Colonic mucosa (tissue), 4 donors: Measurements from ENCODE around the gene MRFAP1L1. TPM values are rescaled to one million over a fixed set of nuclear protein-coding genes. Genes with fewer than 3 reads are reported as not detected.
A peak's percentile ranks its signal among the peaks of the same experiment; 100 is the strongest.

Source experiments
- DNase-seq: peaks from one replicate; pipeline ENCODE4 v3.0.0-alpha.2; 2020
- H3K27ac ChIP-seq: fragments of 200-600 bp; one replicate; pipeline ENCODE4 v1.8.0; 2021
- H3K27me3 ChIP-seq: fragments of 200-600 bp; one replicate; pipeline ENCODE4 v1.8.0; 2021
- H3K36me3 ChIP-seq: fragments of 200-600 bp; one replicate; pipeline ENCODE4 v1.8.0; 2021
- H3K4me1 ChIP-seq: fragments of 200-600 bp; one replicate; pipeline ENCODE4 v1.8.0; 2021; ENCODE audit warnings: mild to moderate bottlenecking
- H3K4me3 ChIP-seq: fragments of 200-600 bp; one replicate; pipeline ENCODE4 v1.8.0; 2021
- H3K9ac ChIP-seq, 2 donors: one replicate each; pipeline ENCODE4 v1.7.0; 2013; ENCODE audit warnings: control low read depth in 2 of 2, low read depth in 2 of 2, low read length in 2 of 2
- H3K9me3 ChIP-seq: fragments of 200-600 bp; one replicate; pipeline ENCODE4 v1.8.0; 2021
- CTCF ChIP-seq: fragments of 200-600 bp; IDR thresholded peaks from one replicate; pipeline ENCODE4 v1.8.0; 2022; ENCODE audit warnings: antibody characterized with exemption, mild to moderate bottlenecking
- intact Hi-C: fragments of 100-400 bp; cut with DNase I; formaldehyde crosslinking; loops from one replicate; pipeline ENCODE4 v1.14.1; 2022
- total RNA-seq, 2 donors: library from RNA; stranded (reverse); fragmentation: NEBNext Ultra II Directional in 1 of 2; extraction: Animal tissue kit (Norgen Biotek cat#: 25700) in 1 of 2; gene quantifications; one replicate each; pipeline ENCODE4 v1.2.1, GENCODE V29; 2021
- donor health status: healthy.
- donor health status: DM: no; HTN: no; CAD: no.
- donor health status: DM: no; HTN: no; CAD: no.

Gene MRFAP1L1
- total RNA-seq, 2 donors from 2014 or later: 33.6 to 37.4 TPM

GRCh38 chr4:6732441-6733357 is 23.0 kb upstream of the MRFAP1L1 start:
- peak; percentile 52 for DNase-seq
- no peak overlapping the region for H3K27ac ChIP-seq
- intact Hi-C loops: no loop called here
- no peak overlapping the region for H3K9ac ChIP-seq
- no peaks in the 10 kb centered on the region for H3K9me3 ChIP-seq
- no peak for TF ChIP-seq CTCF
- H3K4me1 ChIP-seq: no peaks in the 10 kb centered on the region
- no peak overlapping the region for H3K4me3 ChIP-seq
- no peaks in the 10 kb centered on the region for H3K27me3 ChIP-seq
- H3K36me3 ChIP-seq: no peaks in the 10 kb centered on the region

GRCh38 chr4:6731780-6732179 is 22.1 kb upstream of the MRFAP1L1 start:
- intact Hi-C loops: no loop called here
- no peak for DNase-seq
- Histone ChIP-seq H3K27me3 (no peaks in the 10 kb centered on the region), H3K4me3 (no peak overlapping the region), H3K9ac (no peak overlapping the region), H3K4me1 (no peaks in the 10 kb centered on the region), H3K9me3 (no peaks in the 10 kb centered on the region), H3K27ac (no peak overlapping the region), H3K36me3 (no peaks in the 10 kb centered on the region)
- TF ChIP-seq CTCF: no peak

- intact Hi-C loops: no loop called here
- H3K27ac ChIP-seq: no peak overlapping the region
- no peaks in the 10 kb centered on the region for H3K36me3 ChIP-seq
- DNase-seq: no peak
- H3K4me1 ChIP-seq: no peaks in the 10 kb centered on the region
- TF ChIP-seq CTCF: no peak
- H3K4me3 ChIP-seq: no peak overlapping the region
- H3K27me3 ChIP-seq: no peaks in the 10 kb centered on the region
- H3K9me3 ChIP-seq: no peaks in the 10 kb centered on the region
- no peak overlapping the region for H3K9ac ChIP-seq
Observed at GRCh38 chr4:6731318-6731675, 21.6 kb upstream of the MRFAP1L1 start.

GRCh38 chr4:6730603-6731317 is 21.1 kb upstream of the MRFAP1L1 start:
- H3K9ac ChIP-seq: no peak overlapping the region
- H3K9me3 ChIP-seq: no peaks in the 10 kb centered on the region
- no peak for TF ChIP-seq CTCF
- no peak overlapping the region for H3K4me3 ChIP-seq
- no peak overlapping the region for H3K27ac ChIP-seq
- intact Hi-C loops: no loop called here
- no peak for DNase-seq
- H3K36me3 ChIP-seq: no peaks in the 10 kb centered on the region
- no peaks in the 10 kb centered on the region for H3K27me3 ChIP-seq
- H3K4me1 ChIP-seq: no peaks in the 10 kb centered on the region

- no peaks in the 10 kb centered on the region for H3K9me3 ChIP-seq
- H3K36me3 ChIP-seq: no peaks in the 10 kb centered on the region
- H3K27ac ChIP-seq: no peak overlapping the region
- DNase-seq: no peak
- no peak overlapping the region for H3K4me3 ChIP-seq
- H3K9ac ChIP-seq: no peak overlapping the region
- no peak for TF ChIP-seq CTCF
- intact Hi-C loops: no loop called here
- H3K4me1 ChIP-seq: no peaks in the 10 kb centered on the region
- H3K27me3 ChIP-seq: no peaks in the 10 kb centered on the region
Observed at GRCh38 chr4:6728320-6729029, 18.8 kb upstream of the MRFAP1L1 start.
